IMR-90 (cell line): ENCODE results near the gene FPR3. TPM values are rescaled to one million over a fixed set of nuclear protein-coding genes. Genes with fewer than 3 reads are reported as not detected.

Experiments used
- ATAC-seq: fragments of 200-7000 bp; cut with Tn5 transposase; 2 replicates; pipeline ENCODE4 v1.9.1; 2020; ENCODE audit warnings: low read depth, mild to moderate bottlenecking, moderate library complexity
- BruUV-seq: library from RNA; stranded (reverse); fragments of 400-500 nt; replicated peaks from 2 replicates; lab custom pipeline; 2021; lab: Mats Ljungman, UMichigan
- CTCF ChIA-PET: fragments of 300-600 bp; formaldehyde crosslinking; extraction: SDS; loops from one replicate; lab custom pipeline; 2021; ENCODE audit warnings: antibody characterized with exemption; lab: Yijun Ruan, JAX
- POLR2A ChIA-PET: fragments of 300-600 bp; sonication (Branson Sonifier 250); formaldehyde crosslinking; loops from one replicate; lab custom pipeline; 2022; ENCODE audit warnings: antibody characterized with exemption; ENCODE audit not compliant: unreplicated experiment; lab: Charles Lee
- DNase-seq: peaks from one replicate; pipeline ENCODE4 v3.0.0; 2013
- H2AFZ ChIP-seq: replicated peaks from 2 replicates; pipeline ENCODE3; 2013; ENCODE audit warnings: low read length, mild to moderate bottlenecking; ENCODE audit not compliant: poor library complexity
- H2AK5ac ChIP-seq: 2 replicates; pipeline ENCODE4 v1.6.1; 2013; ENCODE audit warnings: low read depth, low read length, inconsistent platforms
- H2AK9ac ChIP-seq: replicated peaks from 2 replicates; pipeline ENCODE3; 2013; ENCODE audit warnings: mild to moderate bottlenecking, low read depth, low read length, moderate library complexity; ENCODE audit not compliant: poor library complexity
- H2BK120ac ChIP-seq: 2 replicates; pipeline ENCODE4 v1.6.1; 2013; ENCODE audit warnings: low read depth, low read length, inconsistent platforms
- H2BK15ac ChIP-seq: 3 replicates; pipeline ENCODE4 v1.6.1; 2013; ENCODE audit warnings: low read depth, low read length, inconsistent platforms
- H2BK20ac ChIP-seq: 2 replicates; pipeline ENCODE4 v1.6.1; 2013; ENCODE audit warnings: low read depth, mild to moderate bottlenecking, inconsistent platforms, low read length, moderate library complexity
- H2BK5ac ChIP-seq: 2 replicates; pipeline ENCODE4 v1.6.1; 2013; ENCODE audit warnings: mild to moderate bottlenecking, low read depth, low read length, inconsistent platforms; ENCODE audit not compliant: poor library complexity, severe bottlenecking
- H3K14ac ChIP-seq: replicated peaks from 2 replicates; pipeline ENCODE4 v1.6.1; 2013; ENCODE audit warnings: low read depth, low read length, inconsistent platforms
- H3K18ac ChIP-seq: 2 replicates; pipeline ENCODE4 v1.6.1; 2013; ENCODE audit warnings: low read depth, low read length, control low read depth
- H3K23ac ChIP-seq: 2 replicates; pipeline ENCODE4 v1.6.1; 2013; ENCODE audit warnings: low read depth, low read length, inconsistent platforms
- H3K27ac ChIP-seq: 2 replicates; pipeline ENCODE4 v1.5.1; 2013; ENCODE audit warnings: mild to moderate bottlenecking, control low read depth, low read length; ENCODE audit not compliant: insufficient read depth
- H3K27me3 ChIP-seq: 2 replicates; pipeline ENCODE4 v1.6.1; 2013; ENCODE audit warnings: low read length; ENCODE audit not compliant: control insufficient read depth, insufficient read depth
- H3K36me3 ChIP-seq: 2 replicates; pipeline ENCODE4 v1.6.1; 2013; ENCODE audit warnings: low read length, mixed read lengths; ENCODE audit not compliant: control insufficient read depth, insufficient read depth
- H3K4ac ChIP-seq: 2 replicates; pipeline ENCODE4 v1.6.1; 2013; ENCODE audit warnings: low read depth, low read length, inconsistent platforms
- H3K4me1 ChIP-seq: 2 replicates; pipeline ENCODE4 v1.6.1; 2013; ENCODE audit warnings: low read length, mixed read lengths; ENCODE audit not compliant: control insufficient read depth, insufficient read depth
- H3K4me2 ChIP-seq: 2 replicates; pipeline ENCODE4 v1.6.1; 2013; ENCODE audit warnings: low read depth, mild to moderate bottlenecking, control low read depth, low read length, moderate library complexity
- H3K4me3 ChIP-seq: 2 replicates; pipeline ENCODE4 v1.5.1; 2013; ENCODE audit warnings: low read depth, mild to moderate bottlenecking, control low read depth, low read length, moderate library complexity; ENCODE audit not compliant: insufficient read depth
- H3K56ac ChIP-seq: 2 replicates; pipeline ENCODE4 v1.6.1; 2013; ENCODE audit warnings: low read length, inconsistent platforms; ENCODE audit not compliant: insufficient read depth; ENCODE audit errors: extremely low read depth
- H3K79me1 ChIP-seq, 2 experiments: 2 replicates each; pipeline ENCODE4 v1.6.1; 2013; ENCODE audit warnings: low read length in 2 of 2, inconsistent platforms in 1 of 2, low read depth in 1 of 2
- H3K9ac ChIP-seq: 2 replicates; pipeline ENCODE4 v1.6.1; 2013; ENCODE audit warnings: low read depth, low read length, control low read depth
- H3K9me1 ChIP-seq: 2 replicates; pipeline ENCODE4 v1.6.1; 2013; ENCODE audit warnings: low read length, inconsistent platforms; ENCODE audit not compliant: insufficient read depth
- H3K9me3 ChIP-seq: 2 replicates; pipeline ENCODE4 v1.6.1; 2013; ENCODE audit warnings: low read length; ENCODE audit not compliant: control insufficient read depth, insufficient read depth
- H4K20me1 ChIP-seq: 2 replicates; pipeline ENCODE4 v1.6.1; 2013; ENCODE audit warnings: low read length, inconsistent platforms; ENCODE audit not compliant: insufficient read depth
- H4K5ac ChIP-seq: 2 replicates; pipeline ENCODE4 v1.6.1; 2013; ENCODE audit warnings: mild to moderate bottlenecking, low read depth, low read length, control low read depth
- H4K8ac ChIP-seq, 2 experiments: 2 replicates each; pipeline ENCODE4 v1.6.1; 2013; ENCODE audit warnings: low read depth in 2 of 2, low read length in 2 of 2, control low read depth in 1 of 2, inconsistent platforms in 1 of 2
- H4K91ac ChIP-seq: 2 replicates; pipeline ENCODE4 v1.6.1; 2013; ENCODE audit warnings: low read depth, low read length, inconsistent platforms; ENCODE audit not compliant: insufficient read depth
- BHLHE40 ChIP-seq: fragments of 150-350 bp; IDR thresholded peaks from 2 replicates; pipeline ENCODE4 v1.6.1; 2016; ENCODE audit warnings: mild to moderate bottlenecking, low read depth, low read length
- CEBPB ChIP-seq: IDR thresholded peaks from 2 replicates; pipeline ENCODE4 v1.6.1; 2012; ENCODE audit warnings: low read depth, low read length, improper control_type of control experiment
- CHD1 ChIP-seq: IDR thresholded peaks from 2 replicates; pipeline ENCODE4 v1.6.1; 2012; ENCODE audit warnings: low read depth, low read length, improper control_type of control experiment
- CTCF ChIP-seq: conservative IDR thresholded peaks from 2 replicates; pipeline ENCODE4 v1.5.1; 2012; ENCODE audit warnings: mild to moderate bottlenecking, low read depth, low read length, improper control_type of control experiment
- ELK1 ChIP-seq: fragments of 150-350 bp; IDR thresholded peaks from 2 replicates; pipeline ENCODE4 v1.6.1; 2016; ENCODE audit warnings: low read depth, mild to moderate bottlenecking, low read length, moderate library complexity, borderline replicate concordance
- FOS ChIP-seq: fragments of 150-350 bp; IDR thresholded peaks from 2 replicates; pipeline ENCODE4 v1.6.1; 2016; ENCODE audit warnings: low read depth, low read length
- MAZ ChIP-seq: IDR thresholded peaks from 2 replicates; pipeline ENCODE4 v1.6.1; 2012; ENCODE audit warnings: low read depth, mild to moderate bottlenecking, low read length, improper control_type of control experiment, moderate library complexity, borderline replicate concordance
- MXI1 ChIP-seq: IDR thresholded peaks from 2 replicates; pipeline ENCODE4 v1.6.1; 2012; ENCODE audit warnings: low read depth, mild to moderate bottlenecking, low read length, moderate library complexity, borderline replicate concordance
- NFE2L2 ChIP-seq: fragments of 150-350 bp; IDR thresholded peaks from 2 replicates; pipeline ENCODE4 v1.6.1; 2016; ENCODE audit warnings: low read depth, mild to moderate bottlenecking, low read length
- RCOR1 ChIP-seq: IDR thresholded peaks from 2 replicates; pipeline ENCODE4 v1.6.1; 2012; ENCODE audit warnings: mild to moderate bottlenecking, low read length, improper control_type of control experiment; ENCODE audit not compliant: insufficient replicate concordance
- USF2 ChIP-seq: fragments of 150-350 bp; IDR thresholded peaks from 2 replicates; pipeline ENCODE4 v1.6.1; 2017; ENCODE audit warnings: mild to moderate bottlenecking, antibody characterized with exemption, low read length, low read depth
- WGBS, 2 experiments: methylation state at CpG; one replicate each; pipeline versions ENCODE4 v1.1.5 to v1.1.7; 2013; ENCODE audit warnings: missing lambda C conversion rate in 2 of 2; ENCODE audit not compliant: insufficient read length in 1 of 2; ENCODE audit errors: extremely low coverage in 2 of 2; 5-methylcytosine and 5-hydroxymethylcytosine counted together
- dilution Hi-C: fragments of 300-500 bp; cut with HindIII; formaldehyde crosslinking; loops from one replicate; pipeline ENCODE4 v1.14.3; 2018; ENCODE audit warnings: low sequenced_read_pairs; ENCODE audit not compliant: unreplicated experiment
- in situ Hi-C: fragments of 300-500 bp; cut with MboI; formaldehyde crosslinking; loops from 3 replicates; pipeline ENCODE4 v1.14.3; 2019; ENCODE audit warnings: low sequenced_read_pairs, inconsistent platforms, mixed read lengths
- intact Hi-C: fragments of 100-400 bp; cut with micrococcal nuclease; formaldehyde crosslinking; loops from 2 replicates; pipeline ENCODE4 v1.10.0; 2022
- polyA plus RNA-seq, 3 experiments: library from polyadenylated mRNA; depleted of rRNA; stranded (reverse); fragments of >200 nt; gene quantifications; 2 replicates each; pipeline ENCODE4 v1.2.3, GENCODE V29; 2012; ENCODE audit warnings: low replicate concordance in 1 of 3
- total RNA-seq: library from RNA; depleted of rRNA; stranded (reverse); fragments of >200 nt; gene quantifications from 2 replicates; pipeline ENCODE4 v1.2.3, GENCODE V29; 2012

The FPR3 gene
- total and polyA plus RNA-seq, 2 of the 4 experiments (the other 2 are of a cell fraction): not detected

DNA sequence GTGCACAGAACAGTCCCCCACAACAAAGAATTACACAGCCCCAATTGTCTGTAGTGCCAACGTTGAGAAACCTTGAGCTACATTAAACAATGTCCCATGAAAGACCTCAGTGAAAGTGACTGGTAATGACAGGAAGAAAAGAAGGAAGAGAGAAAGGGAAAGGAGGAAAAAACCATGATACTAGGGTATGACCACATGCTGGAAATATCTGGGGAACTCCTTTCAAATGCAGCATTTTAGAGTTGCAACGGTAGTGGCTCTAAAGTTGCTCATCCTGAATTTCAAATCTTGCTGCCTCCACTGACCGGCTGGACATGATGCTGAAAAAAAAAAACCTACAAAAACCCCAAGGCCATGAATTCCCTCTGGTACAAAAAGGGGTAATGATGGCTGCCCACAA, 26.5 kb downstream of the FPR3 start:
- Histone ChIP-seq H3K4me1 (no peaks in the 10 kb centered on the region), H2BK5ac (no peak overlapping the region), H3K4me3 (no peak overlapping the region), H3K9ac (no peak overlapping the region), H2BK120ac (no peak overlapping the region), H2AK9ac (no peak overlapping the region), H3K14ac (no peak overlapping the region), H4K8ac (no peak overlapping the region), H3K4ac (no peak overlapping the region), H3K23ac (no peak overlapping the region), H4K5ac (no peak overlapping the region), H3K9me1 (no peaks in the 10 kb centered on the region), H4K20me1 (no peaks in the 10 kb centered on the region), H3K27me3 (no peaks in the 10 kb centered on the region), H2BK15ac (no peak overlapping the region), H2AFZ (no peak overlapping the region), H3K18ac (no peak overlapping the region), H3K4me2 (no peak overlapping the region), H3K27ac (no peak overlapping the region), H3K9me3 (peaks cover 10% of the 10 kb centered on the region; the same call in 1 of the 2 replicates), H2AK5ac (no peak overlapping the region), H3K36me3 (no peaks in the 10 kb centered on the region), H4K91ac (no peak overlapping the region), H3K56ac (no peak overlapping the region), H2BK20ac (no peak overlapping the region), H3K79me1 (no peaks in the 10 kb centered on the region)
- POLR2A ChIA-PET: no interaction called here
- intact Hi-C loops: no loop called here
- no TSS peak for BruUV-seq
- ATAC-seq: no peak
- CTCF ChIA-PET: no interaction called here
- in situ Hi-C loops: no loop called here
- TF ChIP-seq CTCF: no peak
- TF ChIP-seq BHLHE40: no peak
- no peak for TF ChIP-seq MXI1
- TF ChIP-seq CEBPB: no peak
- TF ChIP-seq CHD1: no peak
- no peak for TF ChIP-seq MAZ
- no peak for TF ChIP-seq USF2
- no peak for TF ChIP-seq ELK1
- TF ChIP-seq RCOR1: no peak
- no peak for TF ChIP-seq FOS
- TF ChIP-seq NFE2L2: no peak
- dilution Hi-C loops: no loop called here
- WGBS, 2 experiments: no CpG with 5 or more reads among the region's 3 CpGs
- DNase-seq: no peak
